WI38 (cell line): ENCODE results near the gene ALPG.
"Not testable (repeated sequence)": the region's sequence is repeated elsewhere in the genome, so short reads cannot be mapped to it uniquely, and the experiment has no call there.

Source experiments
- H3K4me3 ChIP-seq: 2 replicates; pipeline ENCODE4 v1.5.1; 2011; ENCODE audit warnings: low read depth, mild to moderate bottlenecking, control low read depth, low read length
- TF ChIP-seq, protein P1 (sequence below): IDR thresholded peaks from 2 replicates; pipeline ENCODE4 v1.5.1; 2012; ENCODE audit warnings: low read depth, mild to moderate bottlenecking, control low read depth, low read length

Gene ALPG

DNA sequence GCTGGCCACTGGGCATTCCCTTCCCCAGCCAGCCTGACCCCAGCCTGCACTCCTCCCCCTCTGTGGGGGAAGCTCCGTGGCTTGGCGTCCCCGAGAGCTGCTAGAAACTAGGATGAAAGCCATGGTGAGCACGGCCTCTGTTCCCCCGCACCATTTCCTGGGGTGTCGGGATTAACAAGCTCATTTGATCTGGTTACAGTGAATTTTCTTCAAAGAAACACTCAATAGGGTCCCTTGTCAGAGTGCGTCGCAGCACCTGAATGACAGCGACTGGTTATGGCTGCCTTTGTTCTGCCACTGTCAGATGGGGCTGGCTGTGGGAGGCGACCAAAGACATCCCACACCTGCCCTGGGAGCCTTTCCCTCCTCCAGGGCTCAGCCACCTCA lies 41.7 kb downstream of the ALPG start:
- TF ChIP-seq, protein P1, sequence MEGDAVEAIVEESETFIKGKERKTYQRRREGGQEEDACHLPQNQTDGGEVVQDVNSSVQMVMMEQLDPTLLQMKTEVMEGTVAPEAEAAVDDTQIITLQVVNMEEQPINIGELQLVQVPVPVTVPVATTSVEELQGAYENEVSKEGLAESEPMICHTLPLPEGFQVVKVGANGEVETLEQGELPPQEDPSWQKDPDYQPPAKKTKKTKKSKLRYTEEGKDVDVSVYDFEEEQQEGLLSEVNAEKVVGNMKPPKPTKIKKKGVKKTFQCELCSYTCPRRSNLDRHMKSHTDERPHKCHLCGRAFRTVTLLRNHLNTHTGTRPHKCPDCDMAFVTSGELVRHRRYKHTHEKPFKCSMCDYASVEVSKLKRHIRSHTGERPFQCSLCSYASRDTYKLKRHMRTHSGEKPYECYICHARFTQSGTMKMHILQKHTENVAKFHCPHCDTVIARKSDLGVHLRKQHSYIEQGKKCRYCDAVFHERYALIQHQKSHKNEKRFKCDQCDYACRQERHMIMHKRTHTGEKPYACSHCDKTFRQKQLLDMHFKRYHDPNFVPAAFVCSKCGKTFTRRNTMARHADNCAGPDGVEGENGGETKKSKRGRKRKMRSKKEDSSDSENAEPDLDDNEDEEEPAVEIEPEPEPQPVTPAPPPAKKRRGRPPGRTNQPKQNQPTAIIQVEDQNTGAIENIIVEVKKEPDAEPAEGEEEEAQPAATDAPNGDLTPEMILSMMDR = no peak
- H3K4me3 ChIP-seq = no peak overlapping the region

DNA sequence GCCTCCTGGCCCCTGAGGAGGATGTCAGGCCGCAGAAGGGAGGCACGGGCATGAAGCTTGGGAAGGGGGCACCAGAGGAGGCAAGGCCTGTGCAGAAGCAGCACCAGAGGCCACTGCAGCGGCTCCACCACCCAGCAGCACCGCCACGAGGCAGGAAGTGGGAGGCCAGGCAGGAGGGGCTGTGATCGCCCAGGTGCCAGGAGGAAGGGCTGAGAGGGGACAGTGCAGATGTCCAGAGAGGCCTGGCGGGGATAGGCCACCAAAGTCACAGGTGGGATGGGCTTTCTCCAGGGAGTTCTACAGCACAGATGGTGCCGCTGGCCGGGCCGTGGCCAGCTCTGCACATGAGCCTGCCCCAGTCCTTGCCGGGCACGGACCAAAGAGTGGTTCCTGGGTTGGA lies 43.3 kb downstream of the ALPG start:
- no peak overlapping the region for H3K4me3 ChIP-seq
- TF ChIP-seq, protein P1 = no peak

DNA sequence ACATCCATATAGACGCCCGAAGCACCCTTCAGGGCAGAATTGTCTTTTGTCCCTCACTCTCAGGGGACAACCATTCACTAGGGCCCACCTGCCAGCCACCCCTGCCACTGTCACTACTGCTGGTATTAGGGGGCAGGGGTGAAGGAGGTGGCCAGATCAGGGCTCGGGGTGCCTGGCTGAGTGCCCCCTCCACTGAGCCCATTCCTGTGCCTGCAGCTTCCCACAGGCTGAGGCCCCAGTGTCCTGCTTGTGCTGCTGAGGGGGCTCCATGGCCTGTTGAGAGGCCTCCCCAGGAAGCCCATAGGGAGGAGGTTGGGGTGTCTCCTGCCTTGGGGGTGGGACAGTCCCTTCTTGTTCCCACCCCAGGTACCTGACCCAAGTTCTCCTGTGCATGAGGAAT lies 45.0 kb downstream of the ALPG start:
- not testable (repeated sequence) for H3K4me3 ChIP-seq

DNA sequence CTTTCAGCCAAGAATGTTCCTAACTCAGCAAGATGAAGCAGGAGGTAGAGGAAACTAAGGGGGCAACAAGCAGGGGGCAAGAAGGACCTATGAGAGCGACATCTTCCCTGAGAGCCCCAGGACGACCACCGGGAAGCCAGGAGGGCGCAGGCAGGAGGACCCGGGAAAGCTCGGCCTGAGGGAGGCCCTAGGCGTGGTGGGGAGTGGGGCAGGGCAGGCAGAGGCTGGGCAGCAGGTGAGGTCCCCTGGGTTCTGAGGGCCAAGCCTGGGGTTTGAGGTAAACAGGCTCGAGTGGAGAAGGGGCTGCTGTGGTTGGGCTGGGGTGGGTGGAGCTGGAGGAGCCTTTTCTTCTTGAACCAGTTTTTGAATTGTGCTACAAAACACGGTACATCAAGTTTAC lies 48.0 kb downstream of the ALPG start:
- no peak overlapping the region for H3K4me3 ChIP-seq
- TF ChIP-seq, protein P1 = no peak

DNA sequence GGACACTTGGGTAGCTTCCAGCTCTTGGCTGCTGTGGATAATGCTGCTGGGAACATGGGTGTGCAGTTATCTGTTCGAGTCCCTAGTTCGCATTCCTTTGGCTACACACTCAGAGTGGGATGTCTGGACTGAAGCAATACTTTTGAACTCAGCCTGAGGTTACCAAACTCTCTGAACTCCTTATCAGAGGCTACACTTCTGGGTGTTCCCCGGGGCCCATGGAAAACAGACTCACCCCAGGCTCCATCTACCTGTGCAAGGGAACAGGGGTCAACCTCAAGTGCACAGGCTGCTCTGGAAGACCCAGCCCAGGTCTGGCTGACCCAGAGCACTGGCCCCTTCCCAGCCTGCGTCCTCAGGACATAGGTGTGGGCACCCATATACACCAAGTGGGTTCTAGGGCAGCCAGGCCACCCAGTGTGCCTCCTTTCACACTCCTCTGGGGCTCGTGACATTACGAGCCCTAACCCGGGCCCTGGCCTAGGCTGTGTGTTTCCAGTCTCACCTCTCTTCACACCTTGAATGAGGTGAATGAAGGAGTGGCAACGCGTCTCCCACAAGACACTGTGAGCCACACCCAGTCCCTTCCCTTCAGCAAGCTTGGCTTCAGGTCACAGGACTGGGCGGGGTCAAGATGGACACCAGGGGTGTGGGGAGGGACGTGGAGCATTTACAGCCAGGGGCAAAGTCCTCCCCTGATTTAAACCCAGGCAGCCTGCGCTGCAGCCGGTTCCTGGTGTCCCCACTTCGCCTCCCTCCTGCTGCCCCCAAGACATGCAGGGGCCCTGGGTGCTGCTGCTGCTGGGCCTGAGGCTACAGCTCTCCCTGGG lies 49.0 kb downstream of the ALPG start, which contains the start of gene ALPI:
ALPI (plus strand) TSS at position 728 of the 830 bp plus-strand sequence; CDS start at position 775, 47 bp downstream.
- no peak within 1 kb of the TSS for H3K4me3 ChIP-seq
- TF ChIP-seq, protein P1 = no peak

DNA sequence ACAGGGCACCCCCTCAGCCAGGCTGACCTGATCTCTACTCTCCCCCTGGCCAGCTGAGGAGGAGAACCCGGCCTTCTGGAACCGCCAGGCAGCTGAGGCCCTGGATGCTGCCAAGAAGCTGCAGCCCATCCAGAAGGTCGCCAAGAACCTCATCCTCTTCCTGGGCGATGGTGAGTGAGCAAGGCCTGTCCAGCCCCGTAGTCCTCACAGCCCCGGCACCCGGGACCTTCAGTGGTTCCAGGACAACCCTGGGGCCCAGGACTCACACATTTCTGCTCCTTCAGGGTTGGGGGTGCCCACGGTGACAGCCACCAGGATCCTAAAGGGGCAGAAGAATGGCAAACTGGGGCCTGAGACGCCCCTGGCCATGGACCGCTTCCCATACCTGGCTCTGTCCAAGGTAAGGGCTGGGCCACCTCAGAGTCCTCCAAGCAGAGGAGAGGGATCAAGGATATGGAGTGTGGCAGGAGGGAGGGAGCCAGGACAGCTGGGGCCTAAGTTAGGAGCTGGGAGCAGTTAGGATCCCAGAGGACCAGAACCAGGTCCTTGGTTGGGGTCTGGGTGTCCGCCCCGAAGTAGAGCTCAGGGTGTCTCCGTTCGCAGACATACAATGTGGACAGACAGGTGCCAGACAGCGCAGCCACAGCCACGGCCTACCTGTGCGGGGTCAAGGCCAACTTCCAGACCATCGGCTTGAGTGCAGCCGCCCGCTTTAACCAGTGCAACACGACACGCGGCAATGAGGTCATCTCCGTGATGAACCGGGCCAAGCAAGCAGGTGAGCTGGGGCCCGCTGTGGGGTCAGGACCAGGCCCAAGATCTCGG lies 49.9 kb downstream of the ALPG start:
- no peak overlapping the region for H3K4me3 ChIP-seq

DNA sequence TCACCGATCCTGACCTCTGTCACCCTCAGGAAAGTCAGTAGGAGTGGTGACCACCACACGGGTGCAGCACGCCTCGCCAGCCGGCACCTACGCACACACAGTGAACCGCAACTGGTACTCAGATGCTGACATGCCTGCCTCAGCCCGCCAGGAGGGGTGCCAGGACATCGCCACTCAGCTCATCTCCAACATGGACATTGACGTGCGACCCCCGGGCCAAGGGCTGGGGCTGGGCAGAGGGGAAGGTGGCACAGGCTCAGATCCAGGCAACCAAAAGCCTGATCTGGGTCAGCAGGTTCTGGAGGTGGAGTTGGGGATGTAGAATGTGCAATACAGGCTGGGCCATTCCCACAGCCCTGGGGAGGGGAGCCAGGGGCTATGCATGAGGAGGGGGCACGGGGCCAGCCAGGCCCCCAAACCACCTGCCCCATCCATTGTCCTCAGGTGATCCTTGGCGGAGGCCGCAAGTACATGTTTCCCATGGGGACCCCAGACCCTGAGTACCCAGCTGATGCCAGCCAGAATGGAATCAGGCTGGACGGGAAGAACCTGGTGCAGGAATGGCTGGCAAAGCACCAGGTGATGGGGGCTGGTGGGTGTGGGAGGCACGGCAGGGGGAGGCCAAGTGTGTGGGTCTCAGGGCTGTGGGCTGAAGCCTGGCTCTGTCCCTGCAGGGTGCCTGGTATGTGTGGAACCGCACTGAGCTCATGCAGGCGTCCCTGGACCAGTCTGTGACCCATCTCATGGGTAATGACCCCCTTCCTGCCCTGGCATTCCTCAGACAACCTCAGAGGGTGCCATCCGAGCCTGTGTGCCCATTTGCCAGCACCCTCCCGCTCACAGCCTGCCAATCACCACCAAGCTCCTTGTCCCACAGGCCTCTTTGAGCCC lies 50.7 kb downstream of the ALPG start:
- H3K4me3 ChIP-seq = no peak overlapping the region
- TF ChIP-seq, protein P1 = no peak

More for the DNA sequence above, 49.9 kb downstream of the ALPG start:
- TF ChIP-seq, protein P1 = no peak
